Measurements from ENCODE around the gene COL8A1.

Gene COL8A1

DNA sequence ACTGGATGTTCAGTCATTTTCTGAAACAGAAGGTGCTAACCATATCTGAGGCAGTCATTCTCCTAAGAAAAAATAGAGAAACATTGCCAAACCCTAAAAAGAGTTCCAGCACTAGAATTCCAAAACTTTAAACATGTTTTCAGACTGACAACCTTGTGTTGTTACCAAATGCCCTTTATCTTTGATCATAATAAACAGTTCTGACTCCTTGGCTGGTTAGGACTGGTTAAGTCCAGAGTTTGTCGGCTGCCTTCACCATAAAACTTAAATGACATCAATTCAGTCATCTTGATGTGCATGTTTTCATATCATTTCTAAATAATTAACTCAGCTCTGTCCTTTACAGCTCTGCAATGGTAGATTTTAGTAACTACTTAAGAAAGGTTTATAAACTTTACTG is 68.0 kb downstream of the COL8A1 start:
- TF ChIP-seq, protein P1, sequence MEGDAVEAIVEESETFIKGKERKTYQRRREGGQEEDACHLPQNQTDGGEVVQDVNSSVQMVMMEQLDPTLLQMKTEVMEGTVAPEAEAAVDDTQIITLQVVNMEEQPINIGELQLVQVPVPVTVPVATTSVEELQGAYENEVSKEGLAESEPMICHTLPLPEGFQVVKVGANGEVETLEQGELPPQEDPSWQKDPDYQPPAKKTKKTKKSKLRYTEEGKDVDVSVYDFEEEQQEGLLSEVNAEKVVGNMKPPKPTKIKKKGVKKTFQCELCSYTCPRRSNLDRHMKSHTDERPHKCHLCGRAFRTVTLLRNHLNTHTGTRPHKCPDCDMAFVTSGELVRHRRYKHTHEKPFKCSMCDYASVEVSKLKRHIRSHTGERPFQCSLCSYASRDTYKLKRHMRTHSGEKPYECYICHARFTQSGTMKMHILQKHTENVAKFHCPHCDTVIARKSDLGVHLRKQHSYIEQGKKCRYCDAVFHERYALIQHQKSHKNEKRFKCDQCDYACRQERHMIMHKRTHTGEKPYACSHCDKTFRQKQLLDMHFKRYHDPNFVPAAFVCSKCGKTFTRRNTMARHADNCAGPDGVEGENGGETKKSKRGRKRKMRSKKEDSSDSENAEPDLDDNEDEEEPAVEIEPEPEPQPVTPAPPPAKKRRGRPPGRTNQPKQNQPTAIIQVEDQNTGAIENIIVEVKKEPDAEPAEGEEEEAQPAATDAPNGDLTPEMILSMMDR (IDR thresholded peaks at IDR 0.05; ENCODE audit: extremely low read depth, missing control alignments) = no peak

DNA sequence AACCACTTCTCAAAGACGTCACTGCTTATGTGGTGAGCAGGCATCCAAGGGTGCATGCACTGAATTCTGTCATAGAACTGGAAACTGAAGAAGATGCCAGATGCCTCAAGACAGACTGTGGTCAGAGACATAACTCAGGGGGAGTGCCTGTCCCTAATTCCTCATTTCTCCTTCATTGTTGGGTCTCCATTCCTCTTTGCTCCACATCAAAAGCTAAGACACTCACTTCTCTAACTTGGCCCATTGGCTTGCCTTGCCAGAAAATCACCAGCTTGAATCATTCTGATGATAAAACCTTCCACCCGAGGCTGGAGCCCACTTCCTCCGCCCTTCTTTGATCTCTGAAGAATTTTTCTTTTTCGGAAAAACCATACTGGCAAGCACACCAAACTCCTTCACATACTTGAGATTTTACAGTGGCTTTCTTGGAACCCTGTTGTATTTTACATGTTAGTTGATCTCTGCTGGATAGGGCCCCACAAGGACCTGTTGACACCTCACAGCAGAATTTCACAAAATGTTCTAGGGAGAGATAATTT is 69.9 kb downstream of the COL8A1 start:
- TF ChIP-seq, protein P1 (IDR thresholded peaks at IDR 0.05; ENCODE audit: extremely low read depth, missing control alignments) = no peak
- DNase-seq (ENCODE audit: low spot score) = no peak

More for the DNA sequence above, 68.0 kb downstream of the COL8A1 start:
- no peak for DNase-seq (ENCODE audit: low spot score)

- DNase-seq (ENCODE audit: low spot score) = no peak
- TF ChIP-seq, protein P1 (IDR thresholded peaks at IDR 0.05; ENCODE audit: extremely low read depth, missing control alignments) = no peak
Measured at GRCh38 chr3:99709686-99710085, 71.3 kb downstream of the COL8A1 start.

DNA sequence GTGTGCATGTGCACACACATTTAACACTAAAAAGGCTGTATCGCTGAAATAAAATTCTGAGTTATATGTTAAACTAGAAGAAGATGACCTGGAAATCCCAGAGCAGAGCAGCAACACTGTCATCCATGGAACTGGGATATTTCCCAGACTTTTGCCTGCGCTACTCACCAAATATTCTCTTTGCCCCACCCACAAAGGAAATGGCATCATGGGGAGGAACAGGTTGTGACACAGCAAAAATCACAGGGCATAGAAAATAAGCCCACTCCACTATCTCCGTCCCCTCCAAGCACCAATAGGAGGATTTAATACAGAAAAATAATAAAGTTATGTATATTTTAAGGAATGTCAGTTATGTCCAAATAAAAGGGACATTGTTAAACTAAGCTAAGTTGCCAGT is 71.7 kb downstream of the COL8A1 start:
- TF ChIP-seq, protein P1 (IDR thresholded peaks at IDR 0.05; ENCODE audit: extremely low read depth, missing control alignments) = no peak

GRCh38 chr3:99711351-99711750 is 73.0 kb downstream of the COL8A1 start:
- TF ChIP-seq, protein P1 (IDR thresholded peaks at IDR 0.05; ENCODE audit: extremely low read depth, missing control alignments) = no peak
- DNase-seq (ENCODE audit: low spot score) = no peak

More for the DNA sequence above, 71.7 kb downstream of the COL8A1 start:
- no peak for DNase-seq (ENCODE audit: low spot score)

DNA sequence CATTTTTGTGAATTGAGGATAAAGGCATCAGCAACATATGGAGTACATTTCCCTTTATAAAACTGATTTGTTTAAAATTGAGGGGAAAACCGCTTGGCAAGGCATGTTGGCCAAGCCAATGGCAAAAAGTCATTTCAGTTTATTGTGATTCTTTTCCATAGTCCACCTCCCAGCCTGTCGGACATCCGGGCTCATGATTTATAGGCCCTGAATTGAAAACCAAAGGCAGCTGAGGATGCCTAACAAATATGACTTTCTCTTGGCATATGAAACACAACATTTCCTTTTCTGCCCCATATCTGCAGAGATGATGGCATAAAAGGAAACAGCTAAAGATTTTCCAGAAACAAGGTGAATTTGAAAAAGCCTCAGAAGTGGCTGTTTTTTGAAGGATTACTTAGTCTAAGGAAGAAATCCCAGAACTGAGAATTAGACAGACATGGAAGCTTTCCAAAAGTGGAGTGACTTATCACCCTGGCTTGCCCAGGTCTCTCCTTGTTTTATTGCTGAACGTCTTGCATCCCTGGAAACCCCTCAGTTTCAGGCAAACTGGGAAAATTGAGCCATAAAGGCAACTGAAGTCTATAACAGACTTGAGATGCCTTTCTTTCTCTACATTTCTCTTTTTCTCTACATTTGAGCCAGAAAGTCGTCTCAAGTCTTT is 74.0 kb downstream of the COL8A1 start:
- TF ChIP-seq, protein P1 (IDR thresholded peaks at IDR 0.05; ENCODE audit: extremely low read depth, missing control alignments) = no peak

GRCh38 chr3:99713440-99713839 is 75.0 kb downstream of the COL8A1 start:
- DNase-seq (ENCODE audit: low spot score) = no peak
- TF ChIP-seq, protein P1 (IDR thresholded peaks at IDR 0.05; ENCODE audit: extremely low read depth, missing control alignments) = no peak

More for the DNA sequence above, 74.0 kb downstream of the COL8A1 start:
- no peak for DNase-seq (ENCODE audit: low spot score)

Data from GM20000 (cell line).